Esophagus squamous epithelium (tissue), 4 donors: Measurements from ENCODE around the gene SNAPC4.
A peak's percentile ranks its signal among the peaks of the same experiment; 100 is the strongest.

Experiments
- POLR2A ChIP-seq, 4 donors: fragments of 450-650 bp; IDR thresholded peaks; one replicate each; pipeline ENCODE4 v1.6.1; 2017; ENCODE audit warnings: antibody characterized with exemption in 4 of 4, mild to moderate bottlenecking in 4 of 4, moderate library complexity in 3 of 4
- TF ChIP-seq, protein P1 (sequence below), 6 experiments: fragments of 450-650 bp in 4 of 6; fragments of 200-600 bp in 2 of 6; sonication (generic) in 2 of 6; IDR thresholded peaks; one replicate each; pipeline ENCODE4 v1.5.1; 2016 to 2019; ENCODE audit warnings: antibody characterized with exemption in 6 of 6, mild to moderate bottlenecking in 4 of 6, moderate library complexity in 4 of 6

DNA sequence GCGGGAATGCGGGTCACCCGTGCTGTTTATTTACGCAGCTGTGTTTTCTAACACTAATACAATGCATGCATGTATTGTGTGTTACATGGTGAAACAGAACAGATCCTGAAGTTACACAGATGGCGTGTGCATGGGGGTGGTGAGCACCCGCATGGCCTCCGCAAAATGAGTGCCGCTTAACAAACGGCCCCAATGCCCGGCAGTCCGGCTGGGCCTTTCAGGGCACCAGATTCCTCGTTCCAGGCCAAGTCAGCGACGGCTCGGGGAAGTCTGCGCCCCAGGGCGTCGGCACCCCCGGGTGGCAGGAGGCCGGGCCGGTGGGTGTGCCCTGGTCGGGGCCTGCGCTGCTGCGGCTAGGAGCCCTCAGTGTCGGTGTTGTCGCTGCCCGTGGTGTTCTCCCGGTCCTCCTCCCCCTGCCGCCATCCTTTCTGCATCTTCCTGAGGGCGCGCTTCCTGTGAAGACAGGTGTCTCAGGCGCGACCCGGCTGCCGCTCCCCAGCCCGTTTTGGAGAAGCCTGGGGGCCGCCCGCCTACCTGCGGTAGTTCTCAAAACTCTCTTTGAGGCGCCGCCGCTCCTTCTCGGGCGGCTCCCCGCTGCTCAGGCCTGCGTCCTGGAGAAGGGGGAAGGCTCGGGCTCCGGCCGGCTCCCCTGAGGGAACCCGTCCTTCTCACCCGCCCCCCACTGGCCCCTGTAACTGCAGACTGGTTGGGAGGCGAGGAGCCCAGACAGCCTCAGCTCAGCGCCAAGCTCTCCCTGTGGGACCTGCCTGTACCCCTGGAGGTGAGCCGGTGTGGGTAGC, 35.8 kb downstream of the SNAPC4 start:
- TF ChIP-seq, protein P1, sequence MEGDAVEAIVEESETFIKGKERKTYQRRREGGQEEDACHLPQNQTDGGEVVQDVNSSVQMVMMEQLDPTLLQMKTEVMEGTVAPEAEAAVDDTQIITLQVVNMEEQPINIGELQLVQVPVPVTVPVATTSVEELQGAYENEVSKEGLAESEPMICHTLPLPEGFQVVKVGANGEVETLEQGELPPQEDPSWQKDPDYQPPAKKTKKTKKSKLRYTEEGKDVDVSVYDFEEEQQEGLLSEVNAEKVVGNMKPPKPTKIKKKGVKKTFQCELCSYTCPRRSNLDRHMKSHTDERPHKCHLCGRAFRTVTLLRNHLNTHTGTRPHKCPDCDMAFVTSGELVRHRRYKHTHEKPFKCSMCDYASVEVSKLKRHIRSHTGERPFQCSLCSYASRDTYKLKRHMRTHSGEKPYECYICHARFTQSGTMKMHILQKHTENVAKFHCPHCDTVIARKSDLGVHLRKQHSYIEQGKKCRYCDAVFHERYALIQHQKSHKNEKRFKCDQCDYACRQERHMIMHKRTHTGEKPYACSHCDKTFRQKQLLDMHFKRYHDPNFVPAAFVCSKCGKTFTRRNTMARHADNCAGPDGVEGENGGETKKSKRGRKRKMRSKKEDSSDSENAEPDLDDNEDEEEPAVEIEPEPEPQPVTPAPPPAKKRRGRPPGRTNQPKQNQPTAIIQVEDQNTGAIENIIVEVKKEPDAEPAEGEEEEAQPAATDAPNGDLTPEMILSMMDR (IDR thresholded peaks at IDR 0.05) = peak in 1 of 6 experiments; percentile 17
- TF ChIP-seq POLR2A (IDR thresholded peaks at IDR 0.05) = no peak
